GM23248 (cell line): ENCODE measurements around the gene LRGUK. TPM values are rescaled to one million over a fixed set of nuclear protein-coding genes. Genes with fewer than 3 reads are reported as not detected.
A peak's percentile ranks its signal among the peaks of the same experiment; 100 is the strongest.

Experiments used
- DNase-seq: peaks from one replicate; pipeline ENCODE4 v3.0.0-alpha.2; 2015
- H2AFZ ChIP-seq: fragments of 200-600 bp; sonication (generic); 2 replicates; pipeline ENCODE4 v1.6.1; 2016; ENCODE audit warnings: antibody characterized with exemption
- H3F3A ChIP-seq: fragments of 200-600 bp; sonication (generic); 2 replicates; pipeline ENCODE4 v1.6.1; 2016; ENCODE audit warnings: mild to moderate bottlenecking, antibody characterized with exemption, mixed run types; ENCODE audit not compliant: insufficient read depth
- H3K27ac ChIP-seq: fragments of 200-600 bp; sonication (generic); 2 replicates; pipeline ENCODE4 v1.5.1; 2016; ENCODE audit warnings: mild to moderate bottlenecking
- H3K27me3 ChIP-seq: fragments of 200-600 bp; sonication (generic); replicated peaks from 2 replicates; pipeline ENCODE4 v1.6.1; 2016; ENCODE audit warnings: mild to moderate bottlenecking; ENCODE audit not compliant: insufficient read depth
- H3K36me3 ChIP-seq: fragments of 200-600 bp; sonication (generic); 2 replicates; pipeline ENCODE4 v1.6.1; 2016; ENCODE audit warnings: low read depth, mild to moderate bottlenecking
- H3K4me1 ChIP-seq: fragments of 200-600 bp; sonication (generic); 2 replicates; pipeline ENCODE4 v1.6.1; 2016; ENCODE audit warnings: mild to moderate bottlenecking; ENCODE audit not compliant: insufficient read depth
- H3K4me2 ChIP-seq: fragments of 200-600 bp; sonication (generic); one replicate; pipeline ENCODE4 v1.6.1; 2016; ENCODE audit warnings: mild to moderate bottlenecking; ENCODE audit not compliant: unreplicated experiment
- H3K4me3 ChIP-seq: fragments of 200-600 bp; sonication (generic); 2 replicates; pipeline ENCODE4 v1.5.1; 2016; ENCODE audit warnings: mild to moderate bottlenecking
- H3K79me2 ChIP-seq: fragments of 200-600 bp; sonication (generic); 2 replicates; pipeline ENCODE4 v1.6.1; 2016; ENCODE audit warnings: mild to moderate bottlenecking; ENCODE audit not compliant: insufficient read depth
- H3K9ac ChIP-seq: fragments of 200-600 bp; sonication (generic); 2 replicates; pipeline ENCODE4 v1.6.1; 2016; ENCODE audit warnings: mild to moderate bottlenecking
- H3K9me2 ChIP-seq: fragments of 200-600 bp; sonication (generic); 2 replicates; pipeline ENCODE4 v1.6.1; 2016; ENCODE audit warnings: mixed run types, mild to moderate bottlenecking, moderate library complexity; ENCODE audit not compliant: insufficient read depth
- H3K9me3 ChIP-seq: fragments of 200-600 bp; sonication (generic); one replicate; pipeline ENCODE4 v1.6.1; 2017; ENCODE audit warnings: low read depth
- H4K20me1 ChIP-seq: fragments of 200-600 bp; sonication (generic); 2 replicates; pipeline ENCODE4 v1.6.0; 2016; ENCODE audit not compliant: insufficient read depth
- EZH2 ChIP-seq: fragments of 200-600 bp; sonication (generic); IDR thresholded peaks from 2 replicates; pipeline ENCODE4 v1.6.1; 2018; ENCODE audit warnings: antibody characterized with exemption, mild to moderate bottlenecking; ENCODE audit not compliant: insufficient read depth, poor library complexity, severe bottlenecking
- EZH2phosphoT487 ChIP-seq: fragments of 200-600 bp; sonication (generic); IDR thresholded peaks from 2 replicates; pipeline ENCODE4 v1.6.1; 2018; ENCODE audit warnings: antibody characterized with exemption, moderate library complexity, mild to moderate bottlenecking, low read depth; ENCODE audit not compliant: insufficient read depth
- WGBS, 2 experiments: methylation state at CpG; one replicate each; pipeline ENCODE4 v1.1.6; 2015 to 2017; ENCODE audit warnings: low lambda C conversion rate in 2 of 2, low coverage in 1 of 2; ENCODE audit errors: missing lambda C conversion rate in 2 of 2; 5-methylcytosine and 5-hydroxymethylcytosine counted together
- in situ Hi-C: fragments of 300-500 bp; cut with MboI; formaldehyde crosslinking; loops from 2 replicates; pipeline ENCODE4 v1.15.0; 2020
- polyA plus RNA-seq: library from polyadenylated mRNA; unstranded; fragments of >200 nt; fragmentation: Nextera tagmentation; extraction: Ambion mirVana; gene quantifications from 2 replicates; pipeline ENCODE4 v1.2.1, GENCODE V29; 2016
- total RNA-seq: library from RNA; depleted of rRNA; stranded (reverse); fragments of >200 nt; shearing (Covaris generic); gene quantifications from 2 replicates; pipeline ENCODE4 v1.2.3, GENCODE V29; 2014

Gene LRGUK
- total and polyA plus RNA-seq, 2 experiments from 2014 or later: 0.11 TPM; not detected in 1

- no peak overlapping the region for H3K4me3 ChIP-seq
- H3K9ac ChIP-seq: no peak overlapping the region
- no peaks in the 10 kb centered on the region for H3K36me3 ChIP-seq
- WGBS, 2 experiments: 70 to 73% methylated on average over 5 of the region's 5 CpGs
- no peaks in the 10 kb centered on the region for H3K9me3 ChIP-seq
- H3F3A ChIP-seq: no peaks in the 10 kb centered on the region
- H3K27me3 ChIP-seq: peaks cover 5% of the 10 kb centered on the region
- H3K4me1 ChIP-seq: no peaks in the 10 kb centered on the region
- TF ChIP-seq EZH2: no peak
- TF ChIP-seq EZH2phosphoT487: no peak
- H2AFZ ChIP-seq: no peak overlapping the region
- H3K27ac ChIP-seq: no peak overlapping the region
- no peaks in the 10 kb centered on the region; the same call in 1 of the 2 replicates for H4K20me1 ChIP-seq
- no peak overlapping the region for H3K4me2 ChIP-seq
- no peaks in the 10 kb centered on the region for H3K79me2 ChIP-seq
- in situ Hi-C loops: loop anchor here (25.0 kb wide), 1 partner anchor 283 kb away; no protein-coding TSS in a partner anchor
- DNase-seq: no peak
- H3K9me2 ChIP-seq: no peaks in the 10 kb centered on the region
Observed at GRCh38 chr7:134128829-134129228, 1.7 kb downstream of the LRGUK start.

- 9 to 15% methylated on average over 2 of the region's 2 CpGs for WGBS, 2 experiments
- H3K9me2 ChIP-seq: no peaks in the 10 kb centered on the region
- no peak overlapping the region for H2AFZ ChIP-seq
- H3K4me1 ChIP-seq: no peaks in the 10 kb centered on the region
- H3K36me3 ChIP-seq: no peaks in the 10 kb centered on the region
- in situ Hi-C loops: loop anchor here (25.0 kb wide), 1 partner anchor 282 kb away; no protein-coding TSS in a partner anchor
- no peaks in the 10 kb centered on the region; the same call in 1 of the 2 replicates for H4K20me1 ChIP-seq
- no peak overlapping the region for H3K9ac ChIP-seq
- H3K4me3 ChIP-seq: no peak overlapping the region
- no peaks in the 10 kb centered on the region for H3F3A ChIP-seq
- H3K4me2 ChIP-seq: no peak overlapping the region
- DNase-seq: no peak
- no peaks in the 10 kb centered on the region for H3K79me2 ChIP-seq
- no peaks in the 10 kb centered on the region for H3K9me3 ChIP-seq
- no peak overlapping the region for H3K27ac ChIP-seq
- H3K27me3 ChIP-seq: peaks cover 5% of the 10 kb centered on the region
- TF ChIP-seq EZH2: no peak
- TF ChIP-seq EZH2phosphoT487: no peak
Observed at GRCh38 chr7:134129856-134130523, 2.9 kb downstream of the LRGUK start.

- H3K36me3 ChIP-seq: no peaks in the 10 kb centered on the region
- no peaks in the 10 kb centered on the region for H3K4me1 ChIP-seq
- H3F3A ChIP-seq: no peaks in the 10 kb centered on the region
- no peak overlapping the region for H3K4me3 ChIP-seq
- WGBS, 2 experiments: 48 to 76% methylated on average over 3 of the region's 3 CpGs
- DNase-seq: no peak
- no peaks in the 10 kb centered on the region; the same call in 1 of the 2 replicates for H4K20me1 ChIP-seq
- no peaks in the 10 kb centered on the region for H3K9me3 ChIP-seq
- H3K27ac ChIP-seq: no peak overlapping the region
- TF ChIP-seq EZH2 (no peak), EZH2phosphoT487 (no peak)
- H3K9ac ChIP-seq: no peak overlapping the region
- in situ Hi-C loops: loop anchor here (25.0 kb wide), 1 partner anchor 278 kb away; no protein-coding TSS in a partner anchor
- H3K79me2 ChIP-seq: no peaks in the 10 kb centered on the region
- no peaks in the 10 kb centered on the region; the same call in none of the 2 replicates for H3K27me3 ChIP-seq
- no peak overlapping the region for H2AFZ ChIP-seq
- H3K4me2 ChIP-seq: no peak overlapping the region
- no peaks in the 10 kb centered on the region for H3K9me2 ChIP-seq
Observed at GRCh38 chr7:134134004-134134403, 6.9 kb downstream of the LRGUK start.

GRCh38 chr7:134140889-134141867, 14.0 kb downstream of the LRGUK start:
- no peak overlapping the region for H3K4me2 ChIP-seq
- H4K20me1 ChIP-seq: no peaks in the 10 kb centered on the region
- no peaks in the 10 kb centered on the region for H3K4me1 ChIP-seq
- no peak overlapping the region for H3K27ac ChIP-seq
- DNase-seq: peak; percentile 74
- H3K36me3 ChIP-seq: no peaks in the 10 kb centered on the region
- 50 to 51% methylated on average over 18 of the region's 18 CpGs for WGBS, 2 experiments
- no peak overlapping the region for H3K4me3 ChIP-seq
- peak overlapping the region; percentile 78 for H2AFZ ChIP-seq
- H3K79me2 ChIP-seq: no peaks in the 10 kb centered on the region
- no peaks in the 10 kb centered on the region for H3F3A ChIP-seq
- TF ChIP-seq EZH2 (no peak), EZH2phosphoT487 (no peak)
- in situ Hi-C loops: loop anchor here (25.0 kb wide), 1 partner anchor 271 kb away; no protein-coding TSS in a partner anchor
- no peaks in the 10 kb centered on the region; the same call in 1 of the 2 replicates for H3K27me3 ChIP-seq
- H3K9me2 ChIP-seq: no peaks in the 10 kb centered on the region
- H3K9ac ChIP-seq: no peak overlapping the region
- no peaks in the 10 kb centered on the region for H3K9me3 ChIP-seq
